ENCODE measurements around the gene SWT1. TPM values are rescaled to one million over a fixed set of nuclear protein-coding genes. Genes with fewer than 3 reads are reported as not detected.

The SWT1 gene
- total and polyA plus RNA-seq, 2 experiments from 2014 or later = 1.6 to 2.8 TPM

DNA sequence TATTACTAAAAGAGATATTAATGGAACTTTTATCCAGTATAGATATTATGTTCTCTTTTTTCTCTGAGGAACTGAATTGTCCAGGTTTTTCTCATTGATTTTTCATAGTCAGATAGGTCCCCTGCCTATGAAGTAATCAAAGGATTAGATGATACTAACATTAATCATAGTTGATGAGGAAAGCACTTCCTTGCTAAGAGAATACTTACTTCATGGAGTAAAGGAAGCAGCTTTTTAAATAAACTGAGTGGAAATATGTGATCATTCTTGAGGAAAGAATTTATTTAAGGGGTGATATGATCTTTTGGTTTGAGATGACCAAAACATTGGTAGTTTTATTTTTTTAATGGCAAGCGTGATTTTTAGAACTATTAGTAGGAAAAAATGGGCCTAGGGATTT, 58.9 kb downstream of the SWT1 start:
- Histone ChIP-seq H3K4me1 (ENCODE audit: insufficient read depth) (peaks cover 6% of the 10 kb centered on the region; the same call in 1 of the 2 replicates), H3K9ac (no peak overlapping the region), H3K4me3 (no peak overlapping the region), H3K4me2 (ENCODE audit: unreplicated experiment) (no peak overlapping the region), H2AFZ (no peak overlapping the region), H3K27ac (no peak overlapping the region), H3K79me2 (ENCODE audit: insufficient read depth) (no peaks in the 10 kb centered on the region), H3K27me3 (replicated peaks; ENCODE audit: insufficient read depth) (no peaks in the 10 kb centered on the region), H3F3A (ENCODE audit: insufficient read depth) (no peaks in the 10 kb centered on the region), H3K9me3 (ENCODE audit: low read depth) (no peaks in the 10 kb centered on the region), H4K20me1 (ENCODE audit: insufficient read depth) (no peaks in the 10 kb centered on the region), H3K36me3 (ENCODE audit: low read depth) (no peaks in the 10 kb centered on the region), H3K9me2 (ENCODE audit: insufficient read depth) (no peaks in the 10 kb centered on the region)
- in situ Hi-C loops (cut with MboI) = no loop called here
- 41 to 43% methylated on average over 1 of the region's 1 CpG for WGBS, 2 experiments (ENCODE audit: low coverage in 1 of 2, low lambda C conversion rate in 2 of 2, missing lambda C conversion rate in 2 of 2)
- peak; percentile 45 for DNase-seq
- TF ChIP-seq EZH2 (IDR thresholded peaks at IDR 0.05; ENCODE audit: insufficient read depth, poor library complexity, severe bottlenecking) (no peak), EZH2phosphoT487 (IDR thresholded peaks at IDR 0.05; ENCODE audit: insufficient read depth, low read depth) (no peak)

DNA sequence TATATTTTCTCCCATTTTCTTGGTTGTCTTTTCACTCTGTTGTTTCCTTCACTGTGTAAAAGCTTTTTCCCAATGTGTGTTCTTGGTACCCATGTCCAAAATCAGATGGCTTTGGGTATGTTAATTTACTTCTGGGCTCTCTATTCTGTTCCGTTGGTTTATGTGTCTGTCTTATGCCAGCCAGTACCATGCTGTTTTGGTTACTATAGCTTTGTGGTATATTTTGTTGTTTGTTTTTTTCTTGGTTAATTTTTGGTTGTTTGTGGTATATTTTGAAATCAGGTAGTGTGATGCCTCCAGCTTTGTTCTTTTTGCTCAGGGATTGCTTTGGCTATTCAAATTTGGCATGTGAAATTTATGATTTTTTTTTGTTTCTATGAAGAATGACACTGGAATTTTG, 67.2 kb downstream of the SWT1 start:
- Histone ChIP-seq H3K36me3 (ENCODE audit: low read depth) (0 out of 2 replicates have a peak, but pooled peaks cover 7% of the 10 kb centered on the region), H3K27ac (no peak overlapping the region), H3F3A (ENCODE audit: insufficient read depth) (no peaks in the 10 kb centered on the region), H3K4me2 (ENCODE audit: unreplicated experiment) (no peak overlapping the region), H3K4me3 (no peak overlapping the region), H2AFZ (no peak overlapping the region), H3K9me3 (ENCODE audit: low read depth) (no peaks in the 10 kb centered on the region), H3K79me2 (ENCODE audit: insufficient read depth) (no peaks in the 10 kb centered on the region), H3K27me3 (replicated peaks; ENCODE audit: insufficient read depth) (no peaks in the 10 kb centered on the region), H4K20me1 (ENCODE audit: insufficient read depth) (no peaks in the 10 kb centered on the region), H3K9ac (no peak overlapping the region), H3K4me1 (ENCODE audit: insufficient read depth) (no peaks in the 10 kb centered on the region), H3K9me2 (ENCODE audit: insufficient read depth) (no peaks in the 10 kb centered on the region)
- TF ChIP-seq EZH2 (IDR thresholded peaks at IDR 0.05; ENCODE audit: insufficient read depth, poor library complexity, severe bottlenecking) (no peak), EZH2phosphoT487 (IDR thresholded peaks at IDR 0.05; ENCODE audit: insufficient read depth, low read depth) (no peak)
- no peak for DNase-seq
- 97% methylated on average over 1 of the region's 1 CpG for whole genome bisulfite sequencing, 2 experiments (ENCODE audit: low coverage in 1 of 2, low lambda C conversion rate in 2 of 2, missing lambda C conversion rate in 2 of 2)
- in situ Hi-C loops (cut with MboI) = no loop called here

DNA sequence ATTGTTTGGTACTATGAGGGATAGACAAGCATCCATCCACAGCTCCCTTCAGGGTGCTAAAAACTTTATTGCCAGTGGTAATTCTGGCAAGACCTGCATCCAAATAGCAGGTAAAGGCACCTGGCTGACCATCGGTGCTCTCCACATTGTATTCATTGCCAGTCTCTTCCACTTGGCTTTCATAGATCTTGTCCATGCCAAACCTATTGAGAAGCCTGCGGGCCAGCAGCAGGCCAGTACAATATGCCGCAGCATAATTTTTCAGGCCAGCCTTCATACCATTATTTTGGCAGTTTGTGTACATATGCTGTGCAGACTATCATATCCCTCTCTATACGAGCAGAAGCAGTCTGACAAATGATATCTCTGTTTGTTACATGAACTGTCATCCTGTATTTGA, 70.2 kb downstream of the SWT1 start:
- H2AFZ ChIP-seq = no peak overlapping the region
- 0 out of 2 replicates have a peak, but pooled peaks cover 7% of the 10 kb centered on the region for H3K36me3 ChIP-seq (ENCODE audit: low read depth)
- H3K9ac ChIP-seq = no peak overlapping the region
- no peak overlapping the region for H3K4me3 ChIP-seq
- H3K27me3 ChIP-seq (replicated peaks; ENCODE audit: insufficient read depth) = no peaks in the 10 kb centered on the region
- no peaks in the 10 kb centered on the region for H3K79me2 ChIP-seq (ENCODE audit: insufficient read depth)
- H3K4me1 ChIP-seq (ENCODE audit: insufficient read depth) = no peaks in the 10 kb centered on the region
- H3K4me2 ChIP-seq (ENCODE audit: unreplicated experiment) = no peak overlapping the region
- no peaks in the 10 kb centered on the region for H3K9me2 ChIP-seq (ENCODE audit: insufficient read depth)
- H3F3A ChIP-seq (ENCODE audit: insufficient read depth) = no peaks in the 10 kb centered on the region
- no peak for TF ChIP-seq EZH2 (IDR thresholded peaks at IDR 0.05; ENCODE audit: insufficient read depth, poor library complexity, severe bottlenecking)
- no peak for TF ChIP-seq EZH2phosphoT487 (IDR thresholded peaks at IDR 0.05; ENCODE audit: insufficient read depth, low read depth)
- 80 to 96% methylated on average over 4 of the region's 4 CpGs for WGBS, 2 experiments (ENCODE audit: low coverage in 1 of 2, low lambda C conversion rate in 2 of 2, missing lambda C conversion rate in 2 of 2)
- H3K27ac ChIP-seq = no peak overlapping the region
- no peak for DNase-seq
- no peaks in the 10 kb centered on the region for H3K9me3 ChIP-seq (ENCODE audit: low read depth)
- in situ Hi-C loops (cut with MboI) = no loop called here
- no peaks in the 10 kb centered on the region for H4K20me1 ChIP-seq (ENCODE audit: insufficient read depth)

DNA sequence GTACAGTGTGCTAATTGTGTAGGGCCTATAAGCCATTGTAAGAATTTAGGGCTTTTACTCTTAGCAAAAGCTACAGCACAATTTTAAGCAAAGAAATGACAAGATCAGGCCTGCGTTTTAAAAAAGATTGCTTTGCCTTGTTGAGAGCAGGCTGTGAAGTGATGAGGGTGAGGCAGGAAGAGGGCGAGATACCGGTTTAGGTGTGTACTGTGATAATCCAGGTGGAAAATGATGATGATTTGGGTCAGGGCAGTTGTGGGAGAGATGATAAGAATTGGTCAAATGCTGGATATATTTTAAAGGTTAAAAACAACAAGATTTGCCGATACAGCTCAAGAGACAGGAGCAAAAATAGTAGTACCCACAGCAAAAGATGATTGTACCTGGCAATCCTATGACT, 72.0 kb downstream of the SWT1 start:
- Histone ChIP-seq H3K27ac (no peak overlapping the region), H3K9me2 (ENCODE audit: insufficient read depth) (no peaks in the 10 kb centered on the region), H3K4me1 (ENCODE audit: insufficient read depth) (no peaks in the 10 kb centered on the region), H3K27me3 (replicated peaks; ENCODE audit: insufficient read depth) (no peaks in the 10 kb centered on the region), H3K79me2 (ENCODE audit: insufficient read depth) (no peaks in the 10 kb centered on the region), H3K4me3 (no peak overlapping the region), H2AFZ (no peak overlapping the region), H4K20me1 (ENCODE audit: insufficient read depth) (no peaks in the 10 kb centered on the region), H3K9me3 (ENCODE audit: low read depth) (no peaks in the 10 kb centered on the region), H3F3A (ENCODE audit: insufficient read depth) (no peaks in the 10 kb centered on the region), H3K36me3 (ENCODE audit: low read depth) (no peaks in the 10 kb centered on the region), H3K4me2 (ENCODE audit: unreplicated experiment) (no peak overlapping the region), H3K9ac (no peak overlapping the region)
- in situ Hi-C loops (cut with MboI) = no loop called here
- 96 to 100% methylated on average over 4 of the region's 4 CpGs for WGBS, 2 experiments (ENCODE audit: low coverage in 1 of 2, low lambda C conversion rate in 2 of 2, missing lambda C conversion rate in 2 of 2)
- TF ChIP-seq EZH2phosphoT487 (IDR thresholded peaks at IDR 0.05; ENCODE audit: insufficient read depth, low read depth) = no peak
- TF ChIP-seq EZH2 (IDR thresholded peaks at IDR 0.05; ENCODE audit: insufficient read depth, poor library complexity, severe bottlenecking) = no peak
- DNase-seq = no peak

DNA sequence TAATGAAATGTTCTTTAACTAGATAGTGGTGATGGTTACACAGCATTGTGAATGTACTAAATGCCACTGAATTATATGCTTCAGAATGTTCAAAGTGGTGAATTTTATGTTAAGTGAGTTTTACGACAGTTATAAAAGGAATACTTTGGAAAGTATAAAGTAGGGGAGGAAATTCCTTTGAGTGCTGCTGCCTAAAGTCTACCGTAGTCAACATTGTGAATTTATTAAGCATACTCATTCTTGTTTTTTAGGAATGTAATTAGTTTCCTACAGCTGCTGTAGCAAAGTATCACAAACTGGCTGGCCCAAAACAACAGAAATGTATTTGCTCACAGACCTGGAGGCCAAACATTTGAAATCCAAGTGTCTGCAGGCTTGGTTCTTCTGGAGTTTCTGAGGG, 73.0 kb downstream of the SWT1 start:
- no peaks in the 10 kb centered on the region for H3K4me1 ChIP-seq (ENCODE audit: insufficient read depth)
- DNase-seq = no peak
- no peaks in the 10 kb centered on the region for H3K36me3 ChIP-seq (ENCODE audit: low read depth)
- no peaks in the 10 kb centered on the region for H3F3A ChIP-seq (ENCODE audit: insufficient read depth)
- H3K4me2 ChIP-seq (ENCODE audit: unreplicated experiment) = no peak overlapping the region
- H4K20me1 ChIP-seq (ENCODE audit: insufficient read depth) = no peaks in the 10 kb centered on the region
- no peaks in the 10 kb centered on the region for H3K79me2 ChIP-seq (ENCODE audit: insufficient read depth)
- in situ Hi-C loops (cut with MboI) = no loop called here
- TF ChIP-seq EZH2phosphoT487 (IDR thresholded peaks at IDR 0.05; ENCODE audit: insufficient read depth, low read depth) = no peak
- TF ChIP-seq EZH2 (IDR thresholded peaks at IDR 0.05; ENCODE audit: insufficient read depth, poor library complexity, severe bottlenecking) = no peak
- H3K9me3 ChIP-seq (ENCODE audit: low read depth) = no peaks in the 10 kb centered on the region
- no peak overlapping the region for H3K9ac ChIP-seq
- H2AFZ ChIP-seq = no peak overlapping the region
- whole genome bisulfite sequencing, 2 experiments (ENCODE audit: low coverage in 1 of 2, low lambda C conversion rate in 2 of 2, missing lambda C conversion rate in 2 of 2) = 61 to 62% methylated on average over 2 of the region's 2 CpGs
- H3K9me2 ChIP-seq (ENCODE audit: insufficient read depth) = no peaks in the 10 kb centered on the region
- no peaks in the 10 kb centered on the region for H3K27me3 ChIP-seq (replicated peaks; ENCODE audit: insufficient read depth)
- H3K27ac ChIP-seq = no peak overlapping the region
- no peak overlapping the region for H3K4me3 ChIP-seq

Data from GM23248 (cell line).